Liver (tissue), 9 donors: ENCODE results near the gene PCDHGA9. TPM values are rescaled to one million over a fixed set of nuclear protein-coding genes. Genes with fewer than 3 reads are reported as not detected.
A peak's percentile ranks its signal among the peaks of the same experiment; 100 is the strongest.

ENCODE experiments used
- DNase-seq: peaks from one replicate; pipeline ENCODE4 v3.0.0-alpha.2; 2017; ENCODE audit warnings: low spot score
- H3K27ac ChIP-seq, 2 donors: one replicate each; pipeline ENCODE4 v1.7.0; 2013; ENCODE audit warnings: inconsistent platforms in 2 of 2, low read length in 2 of 2, control low read depth in 1 of 2, low read depth in 1 of 2, mild to moderate bottlenecking in 1 of 2
- H3K27me3 ChIP-seq, 4 donors: one replicate each; pipeline versions ENCODE4 v1.6.1 to v1.7.0; 2013; ENCODE audit warnings: low read length in 3 of 4, inconsistent platforms in 1 of 4, mild to moderate bottlenecking in 1 of 4, moderate library complexity in 1 of 4; ENCODE audit not compliant: control insufficient read depth in 4 of 4, insufficient read depth in 4 of 4
- H3K36me3 ChIP-seq, 4 donors: one replicate each; pipeline versions ENCODE4 v1.6.1 to v1.7.0; 2013; ENCODE audit warnings: low read length in 3 of 4, mild to moderate bottlenecking in 3 of 4, low read depth in 1 of 4, moderate library complexity in 1 of 4; ENCODE audit not compliant: control insufficient read depth in 4 of 4, insufficient read depth in 3 of 4
- H3K4me1 ChIP-seq, 4 donors: one replicate each; pipeline versions ENCODE4 v1.6.1 to v1.7.0; 2013; ENCODE audit warnings: low read length in 3 of 4, mild to moderate bottlenecking in 3 of 4, moderate library complexity in 1 of 4; ENCODE audit not compliant: control insufficient read depth in 4 of 4, insufficient read depth in 4 of 4
- H3K4me3 ChIP-seq, 3 donors: one replicate each; pipeline versions ENCODE4 v1.6.1 to v1.7.0; 2013; ENCODE audit warnings: low read length in 3 of 3, control low read depth in 1 of 3, low read depth in 1 of 3, mild to moderate bottlenecking in 1 of 3
- H3K9ac ChIP-seq, 2 donors: one replicate each; pipeline ENCODE4 v1.7.0; 2013; ENCODE audit warnings: low read length in 2 of 2, mild to moderate bottlenecking in 2 of 2, moderate library complexity in 2 of 2, control low read depth in 1 of 2, low read depth in 1 of 2
- H3K9me3 ChIP-seq, 4 donors: one replicate each; pipeline versions ENCODE4 v1.6.1 to v1.7.0; 2013; ENCODE audit warnings: low read length in 3 of 4; ENCODE audit not compliant: control insufficient read depth in 4 of 4
- ATF3 ChIP-seq: IDR thresholded peaks from 2 replicates; pipeline ENCODE4 v1.6.1; 2016; ENCODE audit warnings: antibody characterized with exemption
- CTCF ChIP-seq: fragments of 150-350 bp; IDR thresholded peaks from 2 replicates; pipeline ENCODE4 v1.5.1; 2017; ENCODE audit warnings: improper control_type of control experiment, low read depth, low read length; ENCODE audit not compliant: missing input control
- EGR1 ChIP-seq, 2 donors: IDR thresholded peaks; 2 replicates each; pipeline ENCODE4 v1.6.1; 2016 to 2018; ENCODE audit warnings: antibody characterized with exemption in 2 of 2, low read depth in 2 of 2
- FOXA1 ChIP-seq: IDR thresholded peaks from 2 replicates; pipeline ENCODE4 v1.6.1; 2016; ENCODE audit warnings: antibody characterized with exemption
- FOXA2 ChIP-seq: IDR thresholded peaks from 2 replicates; pipeline ENCODE4 v1.6.1; 2016; ENCODE audit warnings: antibody characterized with exemption
- GABPA ChIP-seq, 2 donors: IDR thresholded peaks in 1 of 2; conservative IDR thresholded peaks in 1 of 2; 2 replicates each; pipeline ENCODE4 v1.6.1; 2016; ENCODE audit warnings: antibody characterized with exemption in 2 of 2, mild to moderate bottlenecking in 1 of 2, moderate library complexity in 1 of 2
- HNF4A ChIP-seq, 2 donors: conservative IDR thresholded peaks; 2 replicates each; pipeline ENCODE4 v1.6.1; 2016; ENCODE audit warnings: antibody characterized with exemption in 2 of 2, mild to moderate bottlenecking in 2 of 2
- HNF4G ChIP-seq: IDR thresholded peaks from 2 replicates; pipeline ENCODE4 v1.6.1; 2016; ENCODE audit warnings: antibody characterized with exemption
- JUND ChIP-seq, 2 donors: IDR thresholded peaks; 2 replicates each; pipeline ENCODE4 v1.6.1; 2016; ENCODE audit warnings: antibody characterized with exemption in 2 of 2
- MAX ChIP-seq: IDR thresholded peaks from 2 replicates; pipeline ENCODE4 v1.6.1; 2016; ENCODE audit warnings: antibody characterized with exemption
- RAD21 ChIP-seq, 2 donors: IDR thresholded peaks; 2 replicates each; pipeline ENCODE4 v1.6.1; 2016; ENCODE audit warnings: antibody characterized with exemption in 2 of 2, mild to moderate bottlenecking in 2 of 2
- REST ChIP-seq: IDR thresholded peaks from 2 replicates; pipeline ENCODE4 v1.6.1; 2016; ENCODE audit warnings: antibody characterized with exemption, mild to moderate bottlenecking
- TAF1 ChIP-seq: conservative IDR thresholded peaks from 2 replicates; pipeline ENCODE4 v1.6.1; 2016; ENCODE audit warnings: antibody characterized with exemption, mild to moderate bottlenecking
- YY1 ChIP-seq: IDR thresholded peaks from 2 replicates; pipeline ENCODE4 v1.6.1; 2016; ENCODE audit warnings: antibody characterized with exemption, mild to moderate bottlenecking
- WGBS: extraction: QIAGEN DNeasy Blood & Tissue Kit; methylation state at CpG from one replicate; pipeline ENCODE4 v1.1.7; 2013; 5-methylcytosine and 5-hydroxymethylcytosine counted together
- polyA plus RNA-seq, 2 donors: library from polyadenylated mRNA; stranded (reverse) in 1 of 2; unstranded in 1 of 2; fragments of 200-250 nt in 1 of 2; fragments of >200 nt in 1 of 2; fragmentation: Nextera tagmentation in 1 of 2; extraction: Ambion mirVana in 1 of 2; gene quantifications; one replicate each; pipeline versions ENCODE4 v1.2.1 to v1.2.3, GENCODE V29; 2013 to 2015
- total RNA-seq, 2 donors: library from RNA; depleted of rRNA; stranded (reverse); fragments of >200 nt; gene quantifications; one replicate each; pipeline ENCODE4 v1.2.3, GENCODE V29; 2014
- donor health status: healthy.
- donor health status: healthy.
- donor health status: healthy.
- donor health status: healthy.
- donor health status: healthy.

Gene PCDHGA9
- 1 to 10 TPM in 1 of 2 donors, under 1 TPM in 1; 0.51 to 2.8 TPM for total RNA-seq
- under 1 TPM; 0.11 to 0.63 TPM for polyA plus RNA-seq

GRCh38 chr5:141402553-141403243 lies at the start of gene PCDHGA9:
PCDHGA9 (plus strand) TSS chr5:141402778; CDS start chr5:141402953, 175 bp downstream.
- H3K4me3 ChIP-seq = peak within 1 kb of the TSS; percentile 27 to 69 (median 63)
- TF ChIP-seq YY1 (peak; percentile 26), EGR1 (IDR thresholded peaks at IDR 0.05; ENCODE audit: low read depth in 2 of 2) (no peak), GABPA (IDR thresholded peaks at IDR 0.05 in 1 of 2, conservative IDR thresholded peaks at IDR 0.05 in 1 of 2) (no peak), HNF4A (conservative IDR thresholded peaks at IDR 0.05) (no peak), JUND (IDR thresholded peaks at IDR 0.05) (no peak), TAF1 (no peak), CTCF (peak; percentile 50), RAD21 (IDR thresholded peaks at IDR 0.05) (peak; percentile 62 to 65)
- WGBS = 19% methylated on average over 27 of the region's 27 CpGs
- no peak within 1 kb of the TSS for H3K27ac ChIP-seq
- H3K36me3 ChIP-seq = no peaks in the 10 kb centered on the region
- peaks cover 0 to 4% (median 0%) of the 10 kb centered on the region in 4 donors for H3K4me1 ChIP-seq
- no peak for DNase-seq
- H3K9me3 ChIP-seq = peaks cover 16 to 63% (median 36%) of the 10 kb centered on the region in 4 donors
- peaks cover 0 to 3% (median 0%) of the 10 kb centered on the region in 4 donors for H3K27me3 ChIP-seq
- no peak within 1 kb of the TSS for H3K9ac ChIP-seq

- H3K36me3 ChIP-seq = peaks cover 0 to 3% (median 0%) of the 10 kb centered on the region in 4 donors
- H3K4me3 ChIP-seq = peak within 1 kb of the TSS; percentile 29 to 45 (median 33)
- peaks cover 0 to 2% (median under 1%) of the 10 kb centered on the region in 4 donors for H3K27me3 ChIP-seq
- no peak for DNase-seq
- WGBS = 14% methylated on average over 29 of the region's 29 CpGs
- no peak within 1 kb of the TSS for H3K9ac ChIP-seq
- H3K27ac ChIP-seq = no peak within 1 kb of the TSS
- no peaks in the 10 kb centered on the region for H3K4me1 ChIP-seq
- TF ChIP-seq ATF3 = no peak
- TF ChIP-seq REST = no peak
- no peak for TF ChIP-seq FOXA2
- TF ChIP-seq HNF4G = no peak
- TF ChIP-seq HNF4A (conservative IDR thresholded peaks at IDR 0.05) = no peak
- no peak for TF ChIP-seq FOXA1
- TF ChIP-seq JUND (IDR thresholded peaks at IDR 0.05) = no peak
- no peak for TF ChIP-seq YY1
- TF ChIP-seq TAF1 = no peak
- no peak for TF ChIP-seq GABPA (IDR thresholded peaks at IDR 0.05 in 1 of 2, conservative IDR thresholded peaks at IDR 0.05 in 1 of 2)
- no peak for TF ChIP-seq MAX
- TF ChIP-seq RAD21 (IDR thresholded peaks at IDR 0.05) = no peak
- H3K9me3 ChIP-seq = peaks cover 34 to 69% (median 47%) of the 10 kb centered on the region in 4 donors
Observed at GRCh38 chr5:141354900-141355469, 47.6 kb upstream of the PCDHGA9 start, which contains the start of gene PCDHGA4. PCDHGA4 (plus strand) TSS chr5:141355021; CDS start chr5:141355108, 87 bp downstream.
